Loucy (cell line): ENCODE data around the gene RET.

Experiments used
- H2AFZ ChIP-seq: fragments of 200-600 bp; sonication (generic); 2 replicates; pipeline ENCODE4 v1.6.0; 2016; ENCODE audit warnings: antibody characterized with exemption, mild to moderate bottlenecking, low read length, moderate library complexity
- H3F3A ChIP-seq: fragments of 200-600 bp; 2 replicates; pipeline ENCODE4 v1.6.0; 2016; ENCODE audit warnings: antibody characterized with exemption, low read depth, mild to moderate bottlenecking
- H3K27me3 ChIP-seq: fragments of 200-600 bp; sonication (generic); 2 replicates; pipeline ENCODE4 v1.6.1; 2014; ENCODE audit warnings: low read length, mild to moderate bottlenecking; ENCODE audit not compliant: insufficient read depth, poor library complexity, severe bottlenecking
- H3K36me3 ChIP-seq: fragments of 200-600 bp; sonication (generic); 2 replicates; pipeline ENCODE4 v1.6.1; 2016; ENCODE audit warnings: low read length; ENCODE audit not compliant: insufficient read depth
- H3K4me1 ChIP-seq: fragments of 200-600 bp; sonication (generic); 2 replicates; pipeline ENCODE4 v1.5.1; 2014; ENCODE audit warnings: low read length, mild to moderate bottlenecking; ENCODE audit not compliant: insufficient read depth, poor library complexity, severe bottlenecking
- H3K4me2 ChIP-seq: fragments of 200-600 bp; sonication (generic); 2 replicates; pipeline ENCODE4 v1.6.0; 2014; ENCODE audit warnings: antibody characterized with exemption, low read length, low read depth, mild to moderate bottlenecking; ENCODE audit not compliant: poor library complexity, severe bottlenecking
- H3K4me3 ChIP-seq: fragments of 200-600 bp; sonication (generic); 2 replicates; pipeline ENCODE4 v1.5.1; 2014; ENCODE audit warnings: low read length, mild to moderate bottlenecking, mixed read lengths; ENCODE audit not compliant: poor library complexity, severe bottlenecking
- H3K79me2 ChIP-seq: fragments of 200-600 bp; sonication (generic); 2 replicates; pipeline ENCODE4 v1.6.1; 2014; ENCODE audit warnings: low read length; ENCODE audit not compliant: insufficient read depth
- H3K9ac ChIP-seq: fragments of 200-600 bp; sonication (generic); 2 replicates; pipeline ENCODE4 v1.6.0; 2014; ENCODE audit warnings: mild to moderate bottlenecking, low read depth, low read length, moderate library complexity; ENCODE audit not compliant: poor library complexity, severe bottlenecking
- H3K9me2 ChIP-seq: fragments of 200-600 bp; sonication (generic); replicated peaks from 2 replicates; pipeline ENCODE4 v1.6.1; 2016; ENCODE audit warnings: low read depth, low read length, mixed read lengths
- H3K9me3 ChIP-seq: fragments of 200-600 bp; sonication (generic); 2 replicates; pipeline ENCODE4 v1.6.1; 2014; ENCODE audit warnings: mild to moderate bottlenecking, antibody characterized with exemption, low read length, low read depth; ENCODE audit not compliant: insufficient read depth
- H4K20me1 ChIP-seq: fragments of 200-600 bp; sonication (generic); 2 replicates; pipeline ENCODE4 v1.6.0; 2014; ENCODE audit warnings: antibody characterized with exemption, low read length, mild to moderate bottlenecking; ENCODE audit not compliant: insufficient read depth, poor library complexity, severe bottlenecking
- CTCF ChIP-seq: fragments of 200-600 bp; sonication (generic); conservative IDR thresholded peaks from 2 replicates; pipeline ENCODE4 v1.5.1; 2014; ENCODE audit warnings: mild to moderate bottlenecking, antibody characterized with exemption, low read length
- EZH2phosphoT487 ChIP-seq: fragments of 200-600 bp; IDR thresholded peaks from 2 replicates; pipeline ENCODE4 v1.6.1; 2018; ENCODE audit warnings: antibody characterized with exemption, mild to moderate bottlenecking, moderate library complexity, borderline replicate concordance

The RET gene

GRCh38 chr10:43118631-43119415 lies 42.0 kb downstream of the RET start:
- no peaks in the 10 kb centered on the region for H3K79me2 ChIP-seq
- H4K20me1 ChIP-seq, result no peaks in the 10 kb centered on the region
- no peak overlapping the region for H2AFZ ChIP-seq
- H3K4me2 ChIP-seq, result no peak overlapping the region
- peaks cover 39% of the 10 kb centered on the region for H3K4me1 ChIP-seq
- H3K9ac ChIP-seq, result no peak overlapping the region
- no peak overlapping the region for H3K4me3 ChIP-seq
- H3K27me3 ChIP-seq, result no peaks in the 10 kb centered on the region
- H3K9me2 ChIP-seq, result no peaks in the 10 kb centered on the region
- H3K9me3 ChIP-seq, result no peaks in the 10 kb centered on the region
- no peaks in the 10 kb centered on the region for H3K36me3 ChIP-seq
- H3F3A ChIP-seq, result no peaks in the 10 kb centered on the region
- TF ChIP-seq EZH2phosphoT487 (no peak), CTCF (no peak)

DNA sequence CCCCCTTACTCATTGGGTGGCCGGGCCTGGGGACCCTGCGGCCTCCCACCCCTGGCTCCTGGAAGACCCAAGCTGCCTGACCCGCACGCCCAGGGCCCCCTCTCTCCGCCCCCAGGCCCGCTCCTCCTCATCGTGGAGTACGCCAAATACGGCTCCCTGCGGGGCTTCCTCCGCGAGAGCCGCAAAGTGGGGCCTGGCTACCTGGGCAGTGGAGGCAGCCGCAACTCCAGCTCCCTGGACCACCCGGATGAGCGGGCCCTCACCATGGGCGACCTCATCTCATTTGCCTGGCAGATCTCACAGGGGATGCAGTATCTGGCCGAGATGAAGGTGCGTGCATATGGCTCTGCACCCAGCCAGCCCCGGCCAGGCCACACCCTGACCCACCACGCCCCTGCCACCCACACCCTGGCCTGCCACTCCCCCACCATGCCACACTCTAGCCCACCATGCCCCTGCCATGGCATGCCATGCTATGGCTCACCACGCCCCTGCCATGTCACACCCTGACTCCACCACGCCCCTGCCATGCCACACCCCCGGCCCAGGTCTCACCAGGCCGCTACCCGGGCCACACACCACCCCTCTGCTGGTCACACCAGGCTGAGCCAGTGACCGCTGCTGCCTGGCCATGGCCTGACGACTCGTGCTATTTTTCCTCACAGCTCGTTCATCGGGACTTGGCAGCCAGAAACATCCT lies 42.7 kb downstream of the RET start:
- Histone ChIP-seq H3K36me3 (no peaks in the 10 kb centered on the region), H3K79me2 (no peaks in the 10 kb centered on the region), H3K9me3 (no peaks in the 10 kb centered on the region), H2AFZ (no peak overlapping the region), H3K4me3 (no peak overlapping the region), H3K4me1 (peaks cover 39% of the 10 kb centered on the region), H3K4me2 (peak overlapping the region; percentile 82), H3K9me2 (no peaks in the 10 kb centered on the region), H3F3A (no peaks in the 10 kb centered on the region), H3K9ac (peak overlapping the region; percentile 69), H4K20me1 (no peaks in the 10 kb centered on the region), H3K27me3 (no peaks in the 10 kb centered on the region)
- no peak for TF ChIP-seq CTCF
- no peak for TF ChIP-seq EZH2phosphoT487

DNA sequence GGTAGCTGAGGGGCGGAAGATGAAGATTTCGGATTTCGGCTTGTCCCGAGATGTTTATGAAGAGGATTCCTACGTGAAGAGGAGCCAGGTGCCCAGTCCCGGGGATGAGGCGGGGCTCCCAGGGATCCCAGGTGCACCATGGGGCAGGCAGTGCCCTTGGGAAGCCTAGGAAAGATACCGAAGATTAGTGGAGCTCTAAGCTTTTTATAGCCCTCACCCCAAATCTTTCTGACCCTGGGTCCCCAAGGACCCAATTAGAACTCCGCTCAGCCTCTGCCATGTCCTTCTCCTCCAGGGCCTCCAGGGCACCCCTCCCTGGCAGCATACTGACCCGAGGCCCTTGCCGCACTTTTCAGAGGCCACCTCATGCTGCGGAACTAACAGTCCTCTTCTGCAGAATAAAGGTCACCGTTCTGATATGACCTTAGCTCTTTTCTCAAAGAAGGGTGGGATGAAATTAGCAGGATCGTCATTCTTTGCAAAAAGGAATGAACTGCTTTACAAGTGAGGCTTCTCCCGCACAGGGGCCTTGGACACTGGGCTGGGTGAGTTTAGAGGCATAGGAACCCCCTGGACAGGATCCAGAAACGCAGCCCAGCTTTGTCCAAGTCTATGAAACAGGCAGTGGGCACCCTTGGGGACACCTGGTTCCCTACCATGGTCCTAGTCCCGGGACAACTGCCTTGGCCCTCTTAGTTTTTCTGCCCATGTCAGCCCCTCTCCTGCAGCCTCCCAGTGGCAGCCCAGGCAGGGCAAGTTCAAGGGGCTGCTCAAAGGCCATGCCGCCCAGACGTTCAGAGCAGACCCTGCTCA lies 43.5 kb downstream of the RET start:
- H3K27me3 ChIP-seq, result no peaks in the 10 kb centered on the region
- H4K20me1 ChIP-seq, result no peaks in the 10 kb centered on the region
- peak overlapping the region; percentile 82 for H3K4me2 ChIP-seq
- H2AFZ ChIP-seq, result peak overlapping the region; percentile 5; the same call in 1 of the 2 replicates
- H3K36me3 ChIP-seq, result no peaks in the 10 kb centered on the region
- H3F3A ChIP-seq, result no peaks in the 10 kb centered on the region
- peak overlapping the region; percentile 63 for H3K4me3 ChIP-seq
- H3K79me2 ChIP-seq, result no peaks in the 10 kb centered on the region
- no peaks in the 10 kb centered on the region for H3K9me2 ChIP-seq
- peaks cover 39% of the 10 kb centered on the region for H3K4me1 ChIP-seq
- peak overlapping the region; percentile 69 for H3K9ac ChIP-seq
- TF ChIP-seq EZH2phosphoT487 (no peak), CTCF (no peak)
- H3K9me3 ChIP-seq, result no peaks in the 10 kb centered on the region
